Activated T-cell treated with anti-CD3 and anti-CD28 coated beads, Interleukin-2, amount 50 U/mL, for 4 hours (primary cell): Measurements from ENCODE around the gene FGF14. TPM values are rescaled to one million over a fixed set of nuclear protein-coding genes. Genes with fewer than 3 reads are reported as not detected.
"Not testable (repeated sequence)": the region's sequence is repeated elsewhere in the genome, so short reads cannot be mapped to it uniquely, and the experiment has no call there.

Experiments
- ATAC-seq, 2 donors: fragments of 200-7000 bp; cut with Tn5 transposase; one replicate each; pipeline ENCODE4 v1.10.0; 2021
- DNase-seq: peaks from one replicate; pipeline ENCODE4 v3.0.0-alpha.2; 2020
- H3K27me3 Mint-ChIP-seq: one replicate; pipeline ENCODE4 v1.8.0; 2021; ENCODE audit warnings: low read depth, mixed read lengths
- H3K36me3 Mint-ChIP-seq: one replicate; pipeline ENCODE4 v1.8.0; 2022; ENCODE audit warnings: mixed read lengths; ENCODE audit not compliant: insufficient read depth
- H3K4me1 Mint-ChIP-seq: one replicate; pipeline ENCODE4 v1.8.0; 2021; ENCODE audit warnings: low read depth, mixed read lengths
- H3K4me3 Mint-ChIP-seq: one replicate; pipeline ENCODE4 v1.8.0; 2021; ENCODE audit warnings: mild to moderate bottlenecking, moderate library complexity, mixed read lengths
- H3K9me3 Mint-ChIP-seq: one replicate; pipeline ENCODE4 v1.8.0; 2021; ENCODE audit warnings: mixed read lengths
- total RNA-seq, 3 donors: library from RNA; stranded (reverse); gene quantifications; one replicate each; pipeline ENCODE4 v1.2.1, GENCODE V29; 2021

Gene FGF14
- total RNA-seq, 3 donors from 2014 or later: not detected

- no peak for DNase-seq
- no peaks in the 10 kb centered on the region for H3K27me3 Mint-ChIP-seq
- H3K4me3 Mint-ChIP-seq: no peak overlapping the region
- no peaks in the 10 kb centered on the region for H3K36me3 Mint-ChIP-seq
- H3K4me1 Mint-ChIP-seq: no peaks in the 10 kb centered on the region
- H3K9me3 Mint-ChIP-seq: no peaks in the 10 kb centered on the region
- ATAC-seq: no peak
These were observed 254.5 kb downstream of the FGF14 start for GRCh38 chr13:102147353-102147752.

- DNase-seq: no peak
- no peaks in the 10 kb centered on the region for H3K9me3 Mint-ChIP-seq
- H3K36me3 Mint-ChIP-seq: no peaks in the 10 kb centered on the region
These were observed 256.1 kb downstream of the FGF14 start for GRCh38 chr13:102145750-102146149.

GRCh38 chr13:102142473-102142826 lies 259.4 kb downstream of the FGF14 start:
- H3K4me1 Mint-ChIP-seq: no peaks in the 10 kb centered on the region
- no peaks in the 10 kb centered on the region for H3K9me3 Mint-ChIP-seq
- no peak for DNase-seq
- no peak for ATAC-seq
- no peaks in the 10 kb centered on the region for H3K27me3 Mint-ChIP-seq
- H3K36me3 Mint-ChIP-seq: no peaks in the 10 kb centered on the region
- H3K4me3 Mint-ChIP-seq: no peak overlapping the region

More at GRCh38 chr13:102145750-102146149, 256.1 kb downstream of the FGF14 start:
- Mint-ChIP-seq H3K4me3 (no peak overlapping the region), H3K4me1 (no peaks in the 10 kb centered on the region), H3K27me3 (no peaks in the 10 kb centered on the region)
- ATAC-seq: no peak

GRCh38 chr13:102141625-102142472 lies 260.0 kb downstream of the FGF14 start:
- no peaks in the 10 kb centered on the region for H3K4me1 Mint-ChIP-seq
- ATAC-seq: no peak

GRCh38 chr13:102139626-102140025 lies 262.2 kb downstream of the FGF14 start:
- Mint-ChIP-seq H3K4me1 (no peaks in the 10 kb centered on the region), H3K9me3 (no peaks in the 10 kb centered on the region), H3K4me3 (no peak overlapping the region), H3K27me3 (no peaks in the 10 kb centered on the region), H3K36me3 (no peaks in the 10 kb centered on the region)
- DNase-seq (no peak), ATAC-seq (no peak)

More at GRCh38 chr13:102141625-102142472, 260.0 kb downstream of the FGF14 start:
- H3K9me3 Mint-ChIP-seq: no peaks in the 10 kb centered on the region
- DNase-seq: no peak
- H3K27me3 Mint-ChIP-seq: no peaks in the 10 kb centered on the region
- H3K36me3 Mint-ChIP-seq: no peaks in the 10 kb centered on the region
- no peak overlapping the region for H3K4me3 Mint-ChIP-seq

- Mint-ChIP-seq H3K36me3 (no peaks in the 10 kb centered on the region), H3K4me3 (no peak overlapping the region), H3K4me1 (no peaks in the 10 kb centered on the region), H3K9me3 (no peaks in the 10 kb centered on the region), H3K27me3 (no peaks in the 10 kb centered on the region)
- DNase-seq (no peak), ATAC-seq (no peak)
These were observed 263.1 kb downstream of the FGF14 start for GRCh38 chr13:102138635-102139190.

GRCh38 chr13:102137904-102138303 lies 263.9 kb downstream of the FGF14 start:
- not testable (repeated sequence) for ATAC-seq, H3K36me3 Mint-ChIP-seq, DNase-seq, H3K4me3 Mint-ChIP-seq, H3K4me1 Mint-ChIP-seq, H3K27me3 Mint-ChIP-seq, H3K9me3 Mint-ChIP-seq

GRCh38 chr13:102136735-102137296 lies 265.0 kb downstream of the FGF14 start:
- no peaks in the 10 kb centered on the region for H3K27me3 Mint-ChIP-seq

GRCh38 chr13:102132777-102133295 lies 269.0 kb downstream of the FGF14 start:
- Mint-ChIP-seq H3K4me1 (no peaks in the 10 kb centered on the region), H3K27me3 (peaks cover 5% of the 10 kb centered on the region), H3K36me3 (no peaks in the 10 kb centered on the region), H3K4me3 (no peak overlapping the region), H3K9me3 (no peaks in the 10 kb centered on the region)
- ATAC-seq (no peak), DNase-seq (no peak)

More at GRCh38 chr13:102136735-102137296, 265.0 kb downstream of the FGF14 start:
- no peak for DNase-seq
- Mint-ChIP-seq H3K36me3 (no peaks in the 10 kb centered on the region), H3K4me3 (no peak overlapping the region), H3K4me1 (no peaks in the 10 kb centered on the region), H3K9me3 (no peaks in the 10 kb centered on the region)
- ATAC-seq: no peak

GRCh38 chr13:102131246-102131645 lies 270.6 kb downstream of the FGF14 start:
- H3K4me3 Mint-ChIP-seq: no peak overlapping the region
- no peak for ATAC-seq
- H3K4me1 Mint-ChIP-seq: no peaks in the 10 kb centered on the region
- no peak for DNase-seq
- no peaks in the 10 kb centered on the region for H3K9me3 Mint-ChIP-seq
- H3K36me3 Mint-ChIP-seq: no peaks in the 10 kb centered on the region
- peaks cover 5% of the 10 kb centered on the region for H3K27me3 Mint-ChIP-seq

GRCh38 chr13:102128216-102128810 lies 273.5 kb downstream of the FGF14 start:
- Mint-ChIP-seq H3K4me1 (no peaks in the 10 kb centered on the region), H3K4me3 (no peak overlapping the region), H3K9me3 (no peaks in the 10 kb centered on the region), H3K36me3 (no peaks in the 10 kb centered on the region), H3K27me3 (peaks cover 5% of the 10 kb centered on the region)
- DNase-seq: no peak
- no peak for ATAC-seq

- Mint-ChIP-seq H3K4me3 (no peak overlapping the region), H3K4me1 (no peaks in the 10 kb centered on the region), H3K27me3 (peaks cover 5% of the 10 kb centered on the region), H3K9me3 (no peaks in the 10 kb centered on the region), H3K36me3 (no peaks in the 10 kb centered on the region)
- no peak for ATAC-seq
- no peak for DNase-seq
These were observed 274.7 kb downstream of the FGF14 start for GRCh38 chr13:102127153-102127552.

GRCh38 chr13:102122147-102122546 lies 279.7 kb downstream of the FGF14 start:
- DNase-seq: no peak
- no peaks in the 10 kb centered on the region for H3K4me1 Mint-ChIP-seq
- no peaks in the 10 kb centered on the region for H3K27me3 Mint-ChIP-seq
- ATAC-seq: no peak
- H3K36me3 Mint-ChIP-seq: no peaks in the 10 kb centered on the region
- H3K9me3 Mint-ChIP-seq: no peaks in the 10 kb centered on the region
- H3K4me3 Mint-ChIP-seq: no peak overlapping the region

- DNase-seq: no peak
- ATAC-seq: no peak
- Mint-ChIP-seq H3K4me3 (no peak overlapping the region), H3K36me3 (no peaks in the 10 kb centered on the region), H3K9me3 (no peaks in the 10 kb centered on the region), H3K4me1 (no peaks in the 10 kb centered on the region), H3K27me3 (peaks cover 4% of the 10 kb centered on the region)
These were observed 284.5 kb downstream of the FGF14 start for GRCh38 chr13:102117175-102117831.
